Right renal pelvis (tissue), 4 donors: ENCODE data around the gene BEND2. TPM values are rescaled to one million over a fixed set of nuclear protein-coding genes. Genes with fewer than 3 reads are reported as not detected.
"Not testable (repeated sequence)": the region's sequence is repeated elsewhere in the genome, so short reads cannot be mapped to it uniquely, and the experiment has no call there.

Experiments used
- DNase-seq, 4 donors: peaks; one replicate each; pipeline ENCODE4 v3.0.0-alpha.2; 2013; ENCODE audit warnings: low read depth in 4 of 4, low spot score in 3 of 4, missing footprints in 1 of 4
- polyA plus RNA-seq, 4 donors: library from polyadenylated mRNA; unstranded; fragments of 120-200 nt; gene quantifications; one replicate each; pipeline ENCODE4 v1.2.1, GENCODE V29; 2013; ENCODE audit not compliant: insufficient read length in 4 of 4

Gene BEND2
- under 1 TPM; 0.04 to 0.21 (median 0.07) TPM for polyA plus RNA-seq

DNA sequence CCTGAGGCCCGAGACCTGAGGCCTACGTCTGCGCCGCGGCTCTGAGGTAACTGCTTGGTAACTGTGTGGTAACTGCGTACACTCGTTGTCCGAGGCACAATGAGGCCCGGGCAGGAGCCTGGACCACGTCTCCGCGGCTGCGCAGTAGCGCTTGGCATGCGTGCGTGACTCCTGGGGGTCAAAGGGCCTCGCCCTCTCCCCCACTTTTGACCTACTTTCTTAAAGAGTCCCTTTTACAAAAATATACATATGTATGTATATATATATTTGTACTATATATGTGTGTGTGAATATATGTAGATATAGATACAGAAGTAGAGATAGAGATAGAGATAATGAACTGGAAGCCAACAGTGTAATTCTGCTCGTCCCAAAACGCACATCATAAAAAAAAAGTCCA, at the start of gene BEND2:
TSS of gene BEND2 (minus strand) at position 101 of the 400 bp plus-strand sequence. CDS start 136 bp downstream, outside the sequence.
- DNase-seq, result no peak

DNA sequence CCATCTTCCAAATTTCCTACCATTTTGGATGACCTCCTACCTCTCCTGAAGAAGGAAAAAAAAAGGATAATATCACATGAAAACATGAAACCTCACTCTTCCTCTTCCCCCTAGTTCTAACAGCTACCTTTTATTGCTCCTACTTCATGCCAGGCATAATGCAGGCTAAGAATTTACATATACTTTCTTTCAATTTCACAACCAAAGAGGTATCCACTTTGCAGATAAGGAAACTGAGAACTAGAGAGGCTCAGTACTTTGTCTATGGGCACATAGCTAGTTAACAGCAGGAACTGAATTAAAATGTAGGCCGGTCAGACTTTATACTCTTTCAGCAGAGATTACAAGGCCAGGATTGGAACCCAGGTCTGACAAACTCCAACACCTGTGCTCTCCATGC, 34.4 kb upstream of the BEND2 start:
- no peak for DNase-seq

DNA sequence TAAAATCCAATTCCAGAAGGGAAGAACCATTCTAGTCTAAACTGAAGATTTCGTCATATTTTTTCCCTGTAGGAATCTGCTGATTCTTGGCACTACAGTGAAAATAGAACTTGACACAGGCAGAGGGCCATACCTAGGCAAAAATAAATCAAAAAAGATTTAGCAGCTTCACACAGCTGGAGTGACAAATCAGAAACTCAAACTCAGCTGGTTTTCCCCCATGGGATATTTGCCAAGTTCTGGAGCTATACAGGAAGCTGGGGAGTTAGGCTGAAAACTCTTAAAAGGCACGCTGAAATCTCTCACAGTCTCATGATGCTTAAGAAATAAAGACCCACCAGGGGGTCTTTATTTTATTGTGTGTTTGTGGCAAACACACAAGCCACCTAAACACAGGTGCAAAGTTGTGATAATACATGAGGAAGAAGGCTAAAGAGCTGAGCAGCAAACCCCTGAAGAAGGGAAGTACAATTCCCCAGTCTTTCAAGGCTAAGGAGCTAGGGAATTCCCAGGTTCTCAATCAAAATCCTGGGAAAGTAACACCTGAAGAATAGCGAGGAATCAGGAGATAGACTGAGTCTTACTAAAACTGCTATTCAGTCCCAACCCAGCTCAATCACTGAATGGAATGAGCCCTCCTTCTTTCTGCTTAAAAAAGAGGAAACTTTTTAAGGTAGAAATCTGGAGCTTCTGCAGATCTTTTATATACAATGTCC, 32.1 kb upstream of the BEND2 start:
- no peak for DNase-seq

DNA sequence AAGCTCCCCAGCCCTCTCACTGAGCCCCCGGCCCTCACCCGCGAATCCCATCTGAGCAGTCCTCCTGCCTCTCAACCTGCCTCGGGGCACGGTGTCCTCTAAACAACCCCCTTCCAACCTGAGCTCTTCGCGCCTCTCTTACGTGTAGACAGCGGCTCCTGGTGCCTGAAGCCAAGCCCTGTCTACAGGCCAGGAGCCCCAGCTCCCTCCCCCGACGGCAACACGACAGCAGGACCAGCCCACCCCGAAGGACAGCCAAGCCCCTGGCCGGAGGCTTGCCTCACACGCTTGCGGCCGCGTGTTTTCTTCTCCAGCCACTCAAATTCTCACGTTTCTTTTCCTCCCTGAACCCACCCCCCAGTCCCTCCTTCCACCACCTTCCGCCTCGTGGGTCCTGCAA, 9.0 kb upstream of the BEND2 start:
- DNase-seq, result not testable (repeated sequence)

DNA sequence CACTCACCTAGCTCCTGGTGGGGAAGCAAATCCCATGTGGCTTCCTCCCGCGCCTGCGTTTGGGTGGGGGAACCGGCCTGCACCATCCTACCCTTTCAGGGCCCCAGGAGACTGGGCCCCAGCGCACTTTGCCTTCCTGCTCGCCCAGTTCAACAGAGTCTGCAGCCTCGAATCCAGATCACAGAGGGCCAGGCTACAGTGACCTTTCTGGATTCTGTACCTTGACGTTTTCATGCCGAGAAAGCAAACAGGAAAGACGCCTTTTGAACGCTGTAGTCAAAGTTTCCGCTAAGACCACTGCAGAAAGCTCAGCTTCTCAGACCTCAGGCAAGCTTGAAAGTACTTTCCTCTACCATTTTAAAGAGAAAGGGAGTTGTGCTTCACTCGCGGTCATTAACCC, 7.4 kb upstream of the BEND2 start:
- no peak for DNase-seq

DNA sequence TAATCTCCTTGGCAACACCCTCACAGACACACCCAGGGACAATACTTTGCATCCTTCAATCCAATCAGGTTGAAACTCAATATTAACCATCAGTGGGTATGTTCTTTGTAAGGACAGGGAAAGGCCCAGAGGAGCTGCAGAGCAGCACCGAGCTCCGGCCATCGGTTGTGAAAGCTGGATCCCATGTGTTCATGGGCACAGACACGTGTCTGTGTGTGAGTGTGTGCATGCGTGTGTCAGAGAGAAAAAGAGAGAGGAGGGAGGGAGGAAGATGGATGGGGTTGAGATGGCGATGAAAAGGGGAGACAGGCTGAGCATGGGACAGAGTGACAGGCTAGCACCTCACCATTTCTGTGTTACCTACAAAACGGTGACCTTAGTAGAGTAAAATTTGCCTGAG, 6.8 kb upstream of the BEND2 start:
- no peak for DNase-seq

DNA sequence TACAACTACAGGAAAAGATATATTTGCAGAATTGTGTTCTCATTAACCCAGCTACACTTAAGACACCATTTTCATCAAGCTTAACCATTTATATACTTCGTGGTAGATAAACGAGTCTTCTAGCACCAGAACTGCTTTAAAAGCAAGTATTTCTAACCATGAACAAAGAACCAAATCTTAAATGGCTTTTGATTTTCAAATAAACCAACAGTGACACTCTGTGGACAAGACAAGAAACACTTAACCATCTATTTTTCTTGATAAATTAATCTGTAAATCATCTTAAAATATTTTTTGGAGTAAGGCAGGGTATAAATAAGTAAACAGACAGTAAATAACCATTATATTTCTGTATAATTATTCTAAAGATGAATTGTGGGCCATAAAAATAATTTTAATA, 10.2 kb downstream of the BEND2 start:
- DNase-seq, result peak in 2 of 4 donors; percentile 4 to 8

DNA sequence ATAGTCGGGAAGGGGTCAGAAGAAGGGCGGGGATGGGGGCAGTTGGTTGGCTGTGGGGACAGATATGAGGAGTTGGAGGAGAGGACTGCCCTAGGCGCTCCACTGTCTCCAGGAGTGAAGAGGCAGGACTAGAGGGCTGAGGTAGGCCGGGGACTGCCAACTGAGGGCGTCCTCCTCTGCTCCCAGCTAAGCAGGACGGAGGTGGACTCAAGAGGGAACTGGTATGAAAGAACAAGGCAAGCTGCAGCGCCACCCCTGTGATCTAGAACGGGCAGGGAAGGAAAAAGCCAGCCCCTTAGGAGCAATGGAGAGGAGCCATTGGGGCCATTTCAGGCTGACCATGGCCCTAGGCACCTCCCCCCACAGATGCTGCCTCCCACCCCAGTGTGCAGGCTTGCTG, 14.0 kb downstream of the BEND2 start:
- DNase-seq, result no peak

DNA sequence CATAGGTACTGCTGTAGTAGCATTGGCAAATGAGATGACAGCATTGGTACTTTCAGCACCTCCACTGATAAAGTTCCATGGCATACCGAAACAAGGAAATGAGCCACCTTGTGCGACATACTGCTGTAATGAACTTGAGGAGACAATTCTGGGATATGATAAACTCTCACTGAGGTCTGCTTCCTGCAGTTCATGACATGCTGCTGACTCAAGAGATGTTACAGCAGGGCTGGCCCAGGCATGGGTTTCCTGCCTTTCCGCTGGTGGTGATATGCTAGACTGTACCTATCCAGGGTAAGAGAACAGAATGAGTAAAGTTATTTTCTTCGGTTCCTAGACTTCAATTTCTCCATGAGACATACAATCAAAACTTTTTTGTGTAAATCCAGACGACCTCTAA, 17.1 kb downstream of the BEND2 start:
- no peak for DNase-seq

DNA sequence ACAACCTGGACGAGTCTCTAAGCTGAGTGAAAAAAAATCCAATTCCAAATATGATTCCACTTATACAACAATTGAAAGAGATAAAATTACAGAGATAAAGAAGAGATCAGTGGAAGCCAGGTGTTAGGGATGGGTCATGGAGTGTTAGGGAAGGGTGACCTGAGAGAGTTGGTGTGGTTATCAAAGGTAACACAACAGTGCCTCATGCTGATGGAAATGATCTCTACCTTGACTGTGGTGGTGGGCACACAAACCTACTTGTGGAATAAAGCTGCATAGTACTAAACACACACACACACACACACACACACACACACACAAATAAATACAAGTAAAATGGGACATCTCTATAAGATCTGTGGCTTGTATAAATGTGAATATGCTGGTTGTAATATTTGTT, 26.0 kb downstream of the BEND2 start:
- DNase-seq, result no peak

DNA sequence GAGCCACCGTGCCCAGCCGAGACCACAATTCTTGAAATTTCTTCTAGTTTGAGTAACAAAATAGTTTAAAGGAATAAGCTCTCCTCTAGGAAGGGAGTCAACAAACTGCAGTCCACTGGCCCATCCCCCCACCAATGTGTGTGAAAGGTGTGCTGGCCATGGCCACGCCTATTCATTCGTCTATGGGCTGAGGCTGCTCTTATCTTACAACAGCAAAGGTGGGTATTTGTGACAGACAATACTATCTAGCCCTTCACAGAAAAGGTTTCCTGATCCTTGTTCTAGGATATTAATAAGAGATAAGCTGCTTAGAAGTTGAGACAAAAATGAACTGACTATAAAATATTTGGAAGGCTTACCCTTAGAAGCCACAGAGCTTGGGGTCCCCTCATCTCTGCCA, 41.2 kb downstream of the BEND2 start:
- no peak for DNase-seq

DNA sequence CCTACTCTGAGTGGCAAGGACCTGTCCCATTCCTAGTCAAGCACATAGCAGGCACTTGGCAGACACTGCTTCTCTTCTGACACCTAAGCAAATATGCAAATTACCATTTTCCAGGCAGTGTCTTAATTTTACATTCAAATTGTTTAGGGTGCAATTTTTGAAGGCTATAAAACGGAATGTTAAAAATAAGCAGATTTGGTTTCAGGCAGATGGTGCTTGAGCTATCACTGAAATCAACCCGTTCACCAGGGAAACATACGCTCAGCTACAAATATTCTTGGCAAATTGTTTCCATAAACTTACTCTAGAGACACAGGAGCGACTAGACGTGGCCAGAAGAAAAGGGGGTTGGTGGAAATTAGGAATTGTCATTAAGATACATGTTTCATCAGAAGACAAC, 45.7 kb downstream of the BEND2 start:
- no peak for DNase-seq

DNA sequence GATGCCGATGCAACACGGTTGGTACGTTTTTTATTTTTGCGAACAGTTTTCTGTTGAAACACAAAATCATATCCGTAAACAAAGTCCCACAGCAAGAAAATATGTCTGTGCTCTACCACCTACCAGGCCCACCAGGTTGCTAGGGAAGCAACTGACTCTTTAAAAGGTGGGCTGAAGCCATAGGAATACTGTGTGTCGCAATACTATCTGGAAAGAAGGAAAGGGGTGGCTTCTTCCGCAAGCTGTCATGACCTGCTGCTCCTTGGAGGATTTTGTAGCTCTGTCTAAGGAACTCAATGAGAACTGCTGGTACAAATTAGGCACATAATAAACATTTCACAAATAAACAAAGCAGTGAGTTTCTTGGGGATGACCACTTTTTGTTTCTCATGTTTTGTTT, 46.5 kb downstream of the BEND2 start:
- DNase-seq, result no peak

DNA sequence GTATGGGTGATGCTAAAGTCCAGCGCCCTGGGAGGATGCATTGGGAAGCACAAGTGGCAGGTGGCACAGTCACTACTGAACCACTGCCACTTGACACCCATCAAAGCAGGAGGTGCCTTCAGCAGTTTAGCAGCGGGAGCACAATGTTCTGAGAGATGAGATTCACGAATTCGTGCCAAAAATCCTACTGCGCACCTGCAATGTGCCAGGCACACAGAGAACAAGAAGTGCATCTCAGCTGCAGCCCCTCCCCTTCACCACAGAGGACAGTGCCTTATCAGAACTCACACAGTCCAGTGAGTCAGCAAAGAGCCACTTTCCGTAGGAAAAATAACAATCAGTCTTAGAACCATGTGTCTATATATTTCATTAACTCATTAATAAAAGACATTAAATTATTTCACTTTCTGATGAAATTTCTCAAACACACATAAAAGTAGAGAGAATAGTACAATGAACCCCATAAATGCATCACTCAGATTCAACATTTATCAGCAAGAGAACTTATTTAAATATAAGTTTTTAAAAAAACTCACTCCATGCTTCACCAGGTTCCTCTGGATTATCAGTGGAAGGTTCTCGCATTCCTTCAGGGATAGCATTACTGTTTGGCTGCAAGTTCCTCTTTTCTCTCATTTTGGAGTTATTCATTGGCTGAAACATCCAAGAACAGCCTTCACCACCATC, 47.0 kb downstream of the BEND2 start:
- no peak for DNase-seq

DNA sequence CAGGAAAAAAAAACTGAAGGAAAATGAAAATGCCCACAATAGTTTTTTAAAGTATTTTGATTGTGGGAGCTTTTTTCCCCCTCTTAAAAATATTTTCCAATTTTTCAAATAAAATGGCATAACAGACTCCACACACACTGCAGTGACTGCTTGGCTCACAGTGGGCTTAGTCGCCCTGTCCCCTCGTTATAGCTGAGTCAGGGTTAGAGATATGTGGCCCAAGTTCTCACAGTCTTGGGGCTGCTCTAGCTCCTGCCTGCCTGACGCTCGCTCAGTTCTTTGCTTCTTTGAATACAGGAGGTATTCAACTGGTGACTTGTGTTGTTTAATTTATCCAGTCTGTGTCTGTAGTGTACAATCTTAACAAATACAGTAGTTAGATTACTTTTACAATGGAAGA, 47.7 kb downstream of the BEND2 start:
- DNase-seq, result no peak

DNA sequence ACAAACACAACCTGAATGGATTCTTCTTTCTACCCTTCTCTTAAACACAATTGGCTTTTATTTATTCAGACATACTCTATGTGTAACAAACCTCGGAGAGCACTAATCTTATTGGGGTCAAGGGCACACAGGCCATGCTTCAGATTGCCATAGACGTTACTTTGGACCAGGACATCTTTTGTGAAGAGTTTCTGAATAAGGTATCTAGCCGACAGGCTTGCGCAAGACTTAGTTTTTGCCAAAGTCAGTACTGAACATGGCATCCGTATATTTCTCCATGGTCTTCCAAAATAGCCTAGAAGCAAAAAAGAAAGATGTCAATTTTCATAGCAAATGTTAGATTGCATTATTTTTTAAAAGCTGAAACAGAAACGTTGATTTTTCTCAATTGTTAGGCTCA, 49.8 kb downstream of the BEND2 start:
- DNase-seq, result no peak

DNA sequence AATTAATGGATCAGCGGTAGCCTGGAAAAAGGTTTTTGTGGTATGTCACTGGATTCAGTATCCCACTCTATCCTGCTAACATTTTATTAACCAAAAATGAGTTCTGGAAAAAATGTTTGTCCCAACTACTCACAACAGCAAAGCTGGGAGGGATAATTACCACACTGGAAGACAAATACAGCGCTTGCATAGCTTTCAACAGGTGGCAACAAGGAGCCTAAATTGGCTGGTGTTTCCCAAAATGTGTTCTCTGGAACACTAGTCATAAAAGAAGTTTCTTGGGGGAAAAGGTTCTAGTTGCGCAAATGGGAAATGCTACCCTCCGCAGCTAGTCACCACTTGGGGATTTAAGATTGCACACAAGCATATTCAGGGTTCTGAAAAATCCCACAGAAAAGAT, 54.6 kb downstream of the BEND2 start:
- no peak for DNase-seq

DNA sequence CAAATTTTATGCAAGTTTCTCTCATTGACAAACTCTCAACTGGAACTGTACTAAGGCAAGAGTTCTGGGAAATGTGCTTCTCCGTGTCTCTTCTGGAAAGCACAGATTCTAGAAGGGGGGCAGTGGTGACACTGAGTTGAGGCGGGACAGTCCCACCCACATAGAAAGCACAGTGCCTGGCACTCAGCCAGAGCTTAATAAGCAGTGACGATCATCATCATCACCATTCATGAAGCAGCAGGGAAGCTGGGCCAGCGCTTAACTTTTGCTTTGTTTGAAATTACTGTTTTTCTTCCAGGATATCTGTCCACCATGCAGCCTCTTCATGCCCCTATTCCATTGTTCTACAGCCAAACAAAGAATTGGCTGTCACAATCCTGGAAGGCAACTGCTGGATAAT, 60.3 kb downstream of the BEND2 start:
- no peak for DNase-seq

DNA sequence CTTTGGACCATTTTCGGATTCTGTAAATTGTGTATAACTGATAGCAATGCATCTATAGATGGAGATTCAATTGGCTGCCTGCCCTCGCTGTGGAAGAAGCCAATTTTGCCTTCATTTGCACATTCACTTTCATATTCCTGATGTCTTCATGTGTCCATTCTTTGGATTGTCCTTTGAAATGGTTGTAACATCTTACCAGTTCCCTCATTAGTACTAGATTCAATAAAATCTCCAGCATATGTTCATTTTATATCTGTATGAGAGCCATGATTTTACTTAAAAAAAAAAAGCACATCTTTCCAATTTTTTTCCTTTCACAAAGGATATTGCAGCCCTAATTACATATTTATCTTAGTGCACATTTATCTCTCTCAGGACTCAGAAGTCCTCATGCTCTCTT, 61.7 kb downstream of the BEND2 start:
- no peak for DNase-seq

DNA sequence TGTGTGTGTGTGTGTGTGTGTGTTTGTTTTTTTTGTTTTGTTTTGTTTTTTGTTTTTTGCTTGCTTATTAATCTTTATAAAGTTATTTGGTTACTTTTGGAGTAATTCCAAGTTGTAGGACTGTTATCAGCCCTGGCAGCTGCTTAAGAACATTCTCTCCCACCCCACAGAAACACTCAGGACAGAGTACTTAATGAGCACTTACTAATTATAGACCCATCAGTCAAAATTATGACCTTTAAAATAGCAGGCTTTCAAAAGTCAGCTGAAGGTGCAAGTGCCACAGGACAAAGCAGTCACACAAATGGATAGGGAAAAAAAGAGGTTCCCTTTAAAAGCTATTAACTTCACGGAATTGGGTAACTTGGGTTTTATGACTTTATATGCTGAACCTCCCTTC, 69.0 kb downstream of the BEND2 start:
- DNase-seq, result no peak

DNA sequence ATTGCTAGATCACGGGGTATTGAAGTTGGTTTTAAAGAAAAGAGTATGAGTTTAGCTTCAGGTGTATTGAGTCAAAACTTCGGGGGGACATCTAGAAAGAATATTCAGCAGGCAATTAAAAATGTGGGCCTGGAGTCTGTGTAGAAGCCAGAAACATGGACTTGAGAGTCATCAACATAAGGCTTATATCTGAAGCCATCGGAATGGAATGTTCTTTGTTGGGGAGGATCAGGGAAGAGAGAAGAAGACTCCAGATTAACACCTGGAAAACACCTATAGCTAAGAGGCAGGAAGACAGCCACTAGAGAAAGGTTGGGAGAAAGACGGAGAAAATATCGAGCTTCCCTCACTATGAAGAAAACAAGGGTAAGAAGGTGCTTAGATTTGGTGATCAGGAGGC, 69.5 kb downstream of the BEND2 start:
- no peak for DNase-seq

DNA sequence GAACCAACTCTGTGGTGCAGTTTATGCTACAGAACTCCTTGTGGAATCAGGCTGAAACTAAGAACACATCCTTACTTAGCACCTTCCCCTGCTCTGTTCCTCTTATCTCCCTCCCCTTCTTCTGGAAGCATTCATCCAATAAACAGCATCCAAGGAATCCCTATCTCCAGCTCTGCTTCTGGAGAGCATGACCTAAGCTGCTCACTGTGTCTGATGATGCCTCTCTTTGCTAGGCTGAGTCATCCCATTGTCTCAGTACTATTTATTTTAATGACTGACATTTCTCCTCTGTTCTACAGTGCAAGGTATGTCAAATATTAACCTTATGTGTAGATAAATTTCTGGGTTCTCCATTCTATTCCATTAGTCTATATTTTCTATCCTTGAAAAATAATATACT, 71.2 kb downstream of the BEND2 start:
- no peak for DNase-seq
